Measurements from ENCODE around the gene ROS1.

The ROS1 gene

GRCh38 chr6:117440706-117441525 lies 15.2 kb upstream of the ROS1 start:
- DNase-seq (ENCODE audit: low read depth) = no peak

- DNase-seq (ENCODE audit: low read depth) = no peak
These were observed 6.5 kb upstream of the ROS1 start for GRCh38 chr6:117432273-117432672.

GRCh38 chr6:117423754-117424153 lies 2.0 kb downstream of the ROS1 start:
- DNase-seq (ENCODE audit: low read depth) = no peak

GRCh38 chr6:117418320-117418719 lies 7.4 kb downstream of the ROS1 start:
- DNase-seq (ENCODE audit: low read depth) = no peak

GRCh38 chr6:117417851-117418250 lies 7.9 kb downstream of the ROS1 start:
- no peak for DNase-seq (ENCODE audit: low read depth)

- DNase-seq (ENCODE audit: low read depth) = no peak
These were observed 11.0 kb downstream of the ROS1 start for GRCh38 chr6:117414770-117415169.

- DNase-seq (ENCODE audit: low read depth) = no peak
These were observed 14.3 kb downstream of the ROS1 start for GRCh38 chr6:117411474-117411873.

- DNase-seq (ENCODE audit: low read depth) = no peak
These were observed 15.9 kb downstream of the ROS1 start for GRCh38 chr6:117409863-117410262.

- no peak for DNase-seq (ENCODE audit: low read depth)
These were observed 16.3 kb downstream of the ROS1 start for GRCh38 chr6:117409420-117409819.

- DNase-seq (ENCODE audit: low read depth) = no peak
These were observed 21.2 kb downstream of the ROS1 start for GRCh38 chr6:117404548-117404947.

- DNase-seq (ENCODE audit: low read depth) = no peak
These were observed 23.9 kb downstream of the ROS1 start for GRCh38 chr6:117401799-117402198.

- no peak for DNase-seq (ENCODE audit: low read depth)
These were observed 25.8 kb downstream of the ROS1 start for GRCh38 chr6:117399924-117400323.

GRCh38 chr6:117399126-117399525 lies 26.6 kb downstream of the ROS1 start:
- no peak for DNase-seq (ENCODE audit: low read depth)

GRCh38 chr6:117397536-117398227 lies 28.1 kb downstream of the ROS1 start:
- DNase-seq (ENCODE audit: low read depth) = no peak

- no peak for DNase-seq (ENCODE audit: low read depth)
These were observed 29.5 kb downstream of the ROS1 start for GRCh38 chr6:117396228-117396627.

GRCh38 chr6:117395164-117395563 lies 30.6 kb downstream of the ROS1 start:
- no peak for DNase-seq (ENCODE audit: low read depth)

- no peak for DNase-seq (ENCODE audit: low read depth)
These were observed 32.7 kb downstream of the ROS1 start for GRCh38 chr6:117393045-117393444.

- no peak for DNase-seq (ENCODE audit: low read depth)
These were observed 33.7 kb downstream of the ROS1 start for GRCh38 chr6:117391874-117392583.

GRCh38 chr6:117389227-117390057 lies 36.3 kb downstream of the ROS1 start:
- no peak for DNase-seq (ENCODE audit: low read depth)

GRCh38 chr6:117387454-117387974 lies 38.2 kb downstream of the ROS1 start:
- no peak for DNase-seq (ENCODE audit: low read depth)

- no peak for DNase-seq (ENCODE audit: low read depth)
These were observed 41.1 kb downstream of the ROS1 start for GRCh38 chr6:117384659-117385058.

GRCh38 chr6:117381749-117382148 lies 44.0 kb downstream of the ROS1 start:
- DNase-seq (ENCODE audit: low read depth) = no peak

Measured in stimulated activated CD8-positive, alpha-beta memory T cell treated with anti-CD3 and anti-CD28 coated beads, Interleukin-7, amount 100 ng/mL, for 24 hours (primary cell).